A549 (cell line): ENCODE data around the gene ZNF331. TPM values are rescaled to one million over a fixed set of nuclear protein-coding genes. Genes with fewer than 3 reads are reported as not detected.

Source experiments
- ATAC-seq, 2 experiments: fragments of 200-7000 bp in 1 of 2; fragments of >200 bp in 1 of 2; cut with Nextera tagmentation in 1 of 2; cut with Tn5 transposase in 1 of 2; 3 replicates each; pipeline versions ENCODE4 v1.8.0 to v1.9.1; 2018 to 2020; ENCODE audit warnings: mild to moderate bottlenecking in 1 of 2, moderate library complexity in 1 of 2
- CTCF ChIA-PET: fragments of 300-600 bp; sonication (Branson Sonifier 250); formaldehyde crosslinking; extraction: SDS; loops from one replicate; lab custom pipeline; 2021; ENCODE audit warnings: antibody characterized with exemption, inconsistent platforms; lab: Yijun Ruan, JAX
- POLR2A ChIA-PET: fragments of 350-600 bp; formaldehyde crosslinking; extraction: SDS; loops from one replicate; lab custom pipeline; 2021; ENCODE audit warnings: antibody characterized with exemption, inconsistent platforms; lab: Yijun Ruan, JAX
- DNase-seq, 2 experiments: peaks; one replicate each; pipeline versions ENCODE4 v3.0.0 to v3.0.0-alpha.2; 2011 to 2016; ENCODE audit warnings: low read depth in 1 of 2, low spot score in 1 of 2
- FAIRE-seq: peaks from 2 replicates; lab custom pipeline; 2011; peaks lifted over from hg19 to GRCh38; lab: Jason Lieb, UNC
- H3K27ac ChIP-seq, 2 experiments: fragments of >200 bp; sonication (Bioruptor Twin); formaldehyde crosslinking; 3 replicates each; pipeline ENCODE4 v1.5.1; 2016 to 2017
- H3K4me1 ChIP-seq: fragments of >200 bp; sonication (Bioruptor Twin); formaldehyde crosslinking; 3 replicates; pipeline ENCODE4 v1.6.1; 2016
- H3K4me2 ChIP-seq: fragments of >200 bp; sonication (Bioruptor Twin); formaldehyde crosslinking; 3 replicates; pipeline ENCODE4 v1.6.1; 2016
- H3K4me3 ChIP-seq: fragments of >200 bp; sonication (Bioruptor Twin); formaldehyde crosslinking; 3 replicates; pipeline ENCODE4 v1.5.1; 2016
- H3K9me3 ChIP-seq: fragments of >200 bp; sonication (Bioruptor Twin); formaldehyde crosslinking; 3 replicates; pipeline ENCODE4 v1.6.1; 2016
- CBX8 ChIP-seq: fragments of 200-600 bp; sonication (generic); IDR thresholded peaks from 2 replicates; pipeline ENCODE4 v1.6.1; 2016
- CHD4 ChIP-seq: fragments of 200-600 bp; sonication (generic); IDR thresholded peaks from 2 replicates; pipeline ENCODE4 v1.6.1; 2016; ENCODE audit warnings: antibody characterized with exemption, mild to moderate bottlenecking, borderline replicate concordance
- CTCF ChIP-seq: fragments of >200 bp; sonication (Bioruptor Twin); formaldehyde crosslinking; IDR thresholded peaks from 3 replicates; pipeline ENCODE4 v1.5.1; 2016
- EHMT2 ChIP-seq: fragments of 200-600 bp; sonication (generic); IDR thresholded peaks from 2 replicates; pipeline ENCODE4 v1.6.1; 2016; ENCODE audit warnings: antibody characterized with exemption, low read depth, mild to moderate bottlenecking, moderate library complexity
- ELK1 ChIP-seq: fragments of 150-350 bp; IDR thresholded peaks from 2 replicates; pipeline ENCODE4 v1.6.1; 2014; ENCODE audit warnings: low read depth, mild to moderate bottlenecking, low read length
- EP300 ChIP-seq, 2 experiments: fragments of >200 bp; sonication (Bioruptor Twin); formaldehyde crosslinking; IDR thresholded peaks; 2 replicates in 1 of 2; 3 replicates in 1 of 2; pipeline ENCODE4 v1.6.1; 2016 to 2017
- FOSB ChIP-seq: fragments of 250-450 bp; sonication (Bioruptor Pico); IDR thresholded peaks from 2 replicates; pipeline ENCODE4 v1.5.0; 2020; ENCODE audit warnings: mild to moderate bottlenecking, moderate library complexity
- FOSL2 ChIP-seq, 2 experiments: fragments of 450-650 bp in 1 of 2; fragments of >200 bp in 1 of 2; sonication (Bioruptor Twin) in 1 of 2; formaldehyde crosslinking; IDR thresholded peaks; 2 replicates each; pipeline versions ENCODE4 v1.5.0 to v1.6.1; 2016 to 2020; ENCODE audit warnings: mild to moderate bottlenecking in 1 of 2, moderate library complexity in 1 of 2
- HEYL ChIP-seq: fragments of 250-450 bp; sonication (Bioruptor Pico); IDR thresholded peaks from 2 replicates; pipeline ENCODE4 v1.8.0; 2021; ENCODE audit warnings: mild to moderate bottlenecking, moderate library complexity
- JUN ChIP-seq, 2 experiments: fragments of >200 bp; sonication (Bioruptor Twin); formaldehyde crosslinking; IDR thresholded peaks; 2 replicates in 1 of 2; 3 replicates in 1 of 2; pipeline ENCODE4 v1.6.1; 2016 to 2017
- JUNB ChIP-seq: fragments of >200 bp; sonication (Bioruptor Twin); formaldehyde crosslinking; IDR thresholded peaks from 2 replicates; pipeline ENCODE4 v1.6.1; 2016
- MAFK ChIP-seq: fragments of 450-650 bp; IDR thresholded peaks from 2 replicates; pipeline ENCODE4 v1.6.1; 2014; ENCODE audit not compliant: partially characterized antibody
- PBX3 ChIP-seq: IDR thresholded peaks from 2 replicates; pipeline ENCODE4 v1.6.1; 2012
- PHF8 ChIP-seq: fragments of 200-600 bp; sonication (generic); IDR thresholded peaks from 2 replicates; pipeline ENCODE4 v1.6.1; 2016; ENCODE audit warnings: low read depth, mild to moderate bottlenecking, antibody characterized with exemption, moderate library complexity, borderline replicate concordance
- POLR2A ChIP-seq: IDR thresholded peaks from 2 replicates; pipeline ENCODE4 v1.6.1; 2012; ENCODE audit warnings: mild to moderate bottlenecking, low read length
- REST ChIP-seq: fragments of 200-600 bp; sonication (generic); IDR thresholded peaks from 2 replicates; pipeline ENCODE4 v1.6.1; 2016; ENCODE audit warnings: antibody characterized with exemption, mild to moderate bottlenecking, moderate library complexity
- RNF2 ChIP-seq: fragments of 200-600 bp; sonication (generic); IDR thresholded peaks from 2 replicates; pipeline ENCODE4 v1.6.1; 2016; ENCODE audit warnings: low read depth, mild to moderate bottlenecking, antibody characterized with exemption, moderate library complexity, borderline replicate concordance
- SMC3 ChIP-seq: fragments of >200 bp; sonication (Bioruptor Twin); formaldehyde crosslinking; IDR thresholded peaks from 3 replicates; pipeline ENCODE4 v1.6.1; 2018; ENCODE audit warnings: inconsistent platforms
- TFCP2L1 ChIP-seq: fragments of 250-450 bp; sonication (Bioruptor Pico); IDR thresholded peaks from 2 replicates; pipeline ENCODE4 v1.5.0; 2021; ENCODE audit warnings: mild to moderate bottlenecking
- ZFP36 ChIP-seq: fragments of 450-650 bp; IDR thresholded peaks from 2 replicates; pipeline ENCODE4 v1.6.1; 2014; ENCODE audit warnings: borderline replicate concordance; ENCODE audit not compliant: partially characterized antibody
- WGBS: methylation state at CpG from one replicate; pipeline ENCODE4 v1.1.6; 2017; ENCODE audit errors: missing lambda C conversion rate; 5-methylcytosine and 5-hydroxymethylcytosine counted together
- polyA plus RNA-seq, 4 experiments: library from polyadenylated mRNA; depleted of rRNA in 3 of 4; stranded (reverse); fragments of >200 nt; fragmentation: RNase III in 1 of 4; extraction: RNeasy Plus Mini Kit Qiagen cat#74134 plus additional on column Dnase treatment in 1 of 4; gene quantifications; 2 replicates in 3 of 4; 3 replicates in 1 of 4; pipeline ENCODE4 v1.2.3, GENCODE V29; 2011 to 2017

The ZNF331 gene
- polyA plus RNA-seq, 2 of the 4 experiments (the other 2 are of a cell fraction): 14.5 to 18.1 TPM

GRCh38 chr19:53546758-53547513 is 9.0 kb downstream of the ZNF331 start:
- ATAC-seq: no peak
- Histone ChIP-seq H3K9me3 (peaks cover 37% of the 10 kb centered on the region), H3K4me3 (no peak overlapping the region), H3K4me2 (no peak overlapping the region), H3K4me1 (peaks cover 15% of the 10 kb centered on the region), H3K27ac (peak overlapping the region; percentile 4 to 41; a peak in 1 of 6 replicates)
- DNase-seq: no peak
- ChIA-PET POLR2A (no interaction called here), CTCF (no interaction called here)
- FAIRE-seq: peak; percentile 51
- 83% methylated on average over 7 of the region's 7 CpGs for WGBS
- TF ChIP-seq CTCF (no peak), EHMT2 (no peak), CHD4 (no peak), ELK1 (no peak), JUN (IDR thresholded peaks at IDR 0.05) (no peak), POLR2A (no peak), CBX8 (no peak), PBX3 (no peak)

GRCh38 chr19:53549340-53549739 is 11.4 kb downstream of the ZNF331 start:
- ChIA-PET POLR2A (no interaction called here), CTCF (no interaction called here)
- 70% methylated on average over 3 of the region's 3 CpGs for WGBS
- TF ChIP-seq TFCP2L1 (CRISPR knock-in tag) (no peak), MAFK (no peak), JUNB (no peak), HEYL (CRISPR knock-in tag) (no peak), FOSB (CRISPR knock-in tag) (no peak)
- DNase-seq: no peak
- Histone ChIP-seq H3K4me3 (no peak overlapping the region), H3K4me1 (peaks cover 14% of the 10 kb centered on the region), H3K27ac (no peak overlapping the region), H3K9me3 (peaks cover 42% of the 10 kb centered on the region), H3K4me2 (no peak overlapping the region)
- FAIRE-seq: no peak
- no peak for ATAC-seq

GRCh38 chr19:53552001-53552721 is 14.2 kb downstream of the ZNF331 start:
- TF ChIP-seq PHF8: no peak
- TF ChIP-seq JUN (IDR thresholded peaks at IDR 0.05): no peak
- TF ChIP-seq CBX8: no peak
- no peak for TF ChIP-seq ZFP36
- no peak for TF ChIP-seq SMC3
- no peak for TF ChIP-seq RNF2
- TF ChIP-seq REST: no peak
- TF ChIP-seq FOSL2 (IDR thresholded peaks at IDR 0.05): no peak
- no peak for TF ChIP-seq FOSL2 (CRISPR knock-in tag; IDR thresholded peaks at IDR 0.05)
- no peak for TF ChIP-seq EP300 (IDR thresholded peaks at IDR 0.05)
- no peaks in the 10 kb centered on the region for H3K4me1 ChIP-seq
- 71% methylated on average over 6 of the region's 6 CpGs for WGBS
- DNase-seq (no peak), FAIRE-seq (no peak), ATAC-seq (no peak)
- no peak overlapping the region for H3K4me2 ChIP-seq
- H3K9me3 ChIP-seq: peaks cover 33% of the 10 kb centered on the region
- POLR2A ChIA-PET: no interaction called here
- CTCF ChIA-PET: no interaction called here
- H3K27ac ChIP-seq: no peak overlapping the region
- no peak overlapping the region for H3K4me3 ChIP-seq
